Astrocyte (in vitro differentiated cells and primary cell): Measurements from ENCODE around the gene CD1D. TPM values are rescaled to one million over a fixed set of nuclear protein-coding genes. Genes with fewer than 3 reads are reported as not detected.
"Not testable (repeated sequence)": the region's sequence is repeated elsewhere in the genome, so short reads cannot be mapped to it uniquely, and the experiment has no call there.

Experiments
- DNase-seq: peaks from one replicate; pipeline ENCODE4 v3.0.0-alpha.2; 2010; ENCODE audit warnings: low read depth
- FAIRE-seq: peaks from 2 replicates; lab custom pipeline; 2011; peaks lifted over from hg19 to GRCh38; lab: Jason Lieb, UNC
- H2AFZ ChIP-seq: 2 replicates; pipeline ENCODE4 v1.6.0; 2012; ENCODE audit warnings: low read depth, low read length, inconsistent platforms
- H3K27ac ChIP-seq: 2 replicates; pipeline ENCODE4 v1.5.1; 2011; ENCODE audit warnings: low read depth, low read length, inconsistent platforms
- H3K27me3 ChIP-seq: 2 replicates; pipeline ENCODE4 v1.6.0; 2011; ENCODE audit warnings: low read length, inconsistent platforms; ENCODE audit not compliant: insufficient read depth
- H3K36me3 ChIP-seq: 2 replicates; pipeline ENCODE4 v1.5.1; 2011; ENCODE audit warnings: low read length, inconsistent platforms; ENCODE audit not compliant: insufficient read depth
- H3K4me1 ChIP-seq: 2 replicates; pipeline ENCODE4 v1.5.1; 2011; ENCODE audit warnings: low read length, inconsistent platforms; ENCODE audit not compliant: insufficient read depth
- H3K4me2 ChIP-seq: 2 replicates; pipeline ENCODE4 v1.6.0; 2012; ENCODE audit warnings: low read length, inconsistent platforms
- H3K4me3 ChIP-seq: 2 replicates; pipeline ENCODE4 v1.5.1; 2011; ENCODE audit warnings: low read depth, mild to moderate bottlenecking, low read length, inconsistent platforms; ENCODE audit not compliant: insufficient read depth
- H3K79me2 ChIP-seq: 2 replicates; pipeline ENCODE4 v1.6.0; 2012; ENCODE audit warnings: mild to moderate bottlenecking, low read length, inconsistent platforms; ENCODE audit not compliant: insufficient read depth
- H3K9ac ChIP-seq: 2 replicates; pipeline ENCODE4 v1.6.0; 2012; ENCODE audit warnings: mild to moderate bottlenecking, low read length, inconsistent platforms
- H3K9me3 ChIP-seq: 2 replicates; pipeline ENCODE4 v1.5.1; 2012; ENCODE audit warnings: low read depth, mild to moderate bottlenecking, low read length, inconsistent platforms; ENCODE audit not compliant: insufficient read depth
- H4K20me1 ChIP-seq: 2 replicates; pipeline ENCODE4 v1.6.0; 2012; ENCODE audit warnings: low read length, inconsistent platforms; ENCODE audit not compliant: insufficient read depth
- H3K27ac Mint-ChIP-seq: one replicate; pipeline ENCODE4 v1.8.0; 2021; ENCODE audit warnings: mild to moderate bottlenecking, mixed read lengths; ENCODE audit not compliant: unreplicated experiment
- H3K27me3 Mint-ChIP-seq: one replicate; pipeline ENCODE4 v1.8.0; 2021; ENCODE audit warnings: low read depth, mixed read lengths; ENCODE audit not compliant: unreplicated experiment
- H3K36me3 Mint-ChIP-seq: one replicate; pipeline ENCODE4 v1.8.0; 2021; ENCODE audit warnings: low read depth, mixed read lengths; ENCODE audit not compliant: unreplicated experiment
- H3K4me1 Mint-ChIP-seq: one replicate; pipeline ENCODE4 v1.8.0; 2021; ENCODE audit warnings: low read depth, mixed read lengths; ENCODE audit not compliant: unreplicated experiment
- H3K4me3 Mint-ChIP-seq: one replicate; pipeline ENCODE4 v1.8.0; 2021; ENCODE audit warnings: mild to moderate bottlenecking, moderate library complexity, mixed read lengths; ENCODE audit not compliant: unreplicated experiment
- H3K9me3 Mint-ChIP-seq: one replicate; pipeline ENCODE4 v1.8.0; 2021; ENCODE audit warnings: mild to moderate bottlenecking, mixed read lengths; ENCODE audit not compliant: unreplicated experiment
- CTCF ChIP-seq: IDR thresholded peaks from 2 replicates; pipeline ENCODE4 v1.5.1; 2011; ENCODE audit warnings: low read depth, mild to moderate bottlenecking, inconsistent platforms, low read length, moderate library complexity; ENCODE audit not compliant: insufficient read depth
- EZH2 ChIP-seq: IDR thresholded peaks from 2 replicates; pipeline ENCODE4 v1.6.1; 2012; ENCODE audit warnings: mild to moderate bottlenecking, low read length, inconsistent platforms; ENCODE audit not compliant: insufficient read depth
- total RNA-seq: library from RNA; stranded (reverse); gene quantifications from 2 replicates; pipeline ENCODE4 v1.2.1, GENCODE V29; 2021

Gene CD1D
- total RNA-seq, 1 donor from 2014 or later, result 0.18 TPM

GRCh38 chr1:158208586-158209116 lies 28.0 kb downstream of the CD1D start:
- no peak for DNase-seq
- Histone ChIP-seq H3K27me3 (no peaks in the 10 kb centered on the region), H3K36me3 (no peaks in the 10 kb centered on the region), H2AFZ (no peak overlapping the region), H4K20me1 (no peaks in the 10 kb centered on the region), H3K4me1 (no peaks in the 10 kb centered on the region), H3K9ac (no peak overlapping the region), H3K27ac (no peak overlapping the region), H3K79me2 (no peaks in the 10 kb centered on the region), H3K4me3 (no peak overlapping the region), H3K9me3 (no peaks in the 10 kb centered on the region), H3K4me2 (no peak overlapping the region)
- peaks cover 2% of the 10 kb centered on the region for H3K36me3 Mint-ChIP-seq
- H3K27ac Mint-ChIP-seq, result no peak overlapping the region
- H3K4me1 Mint-ChIP-seq, result no peaks in the 10 kb centered on the region
- H3K27me3 Mint-ChIP-seq, result no peaks in the 10 kb centered on the region
- H3K4me3 Mint-ChIP-seq, result no peak overlapping the region
- TF ChIP-seq CTCF (no peak), EZH2 (no peak)
- no peak for FAIRE-seq
- H3K9me3 Mint-ChIP-seq, result peaks cover 1% of the 10 kb centered on the region

- no peaks in the 10 kb centered on the region for H3K79me2 ChIP-seq
- H3K9me3 ChIP-seq, result no peaks in the 10 kb centered on the region
- FAIRE-seq (no peak), DNase-seq (no peak)
- H3K36me3 ChIP-seq, result no peaks in the 10 kb centered on the region
- Mint-ChIP-seq H3K4me3 (no peak overlapping the region), H3K9me3 (peaks cover 1% of the 10 kb centered on the region), H3K27ac (no peak overlapping the region), H3K27me3 (no peaks in the 10 kb centered on the region), H3K36me3 (peaks cover 2% of the 10 kb centered on the region), H3K4me1 (no peaks in the 10 kb centered on the region)
- H3K27ac ChIP-seq, result no peak overlapping the region
- H4K20me1 ChIP-seq, result no peaks in the 10 kb centered on the region
- H3K4me1 ChIP-seq, result no peaks in the 10 kb centered on the region
- H3K9ac ChIP-seq, result no peak overlapping the region
- H3K4me2 ChIP-seq, result no peak overlapping the region
- TF ChIP-seq EZH2 (no peak), CTCF (no peak)
- no peaks in the 10 kb centered on the region for H3K27me3 ChIP-seq
- H3K4me3 ChIP-seq, result no peak overlapping the region
- H2AFZ ChIP-seq, result no peak overlapping the region
Measured at GRCh38 chr1:158212320-158212719, 31.6 kb downstream of the CD1D start.

- not testable (repeated sequence) for H3K4me1 Mint-ChIP-seq, H2AFZ ChIP-seq, H3K27ac ChIP-seq, H3K4me3 Mint-ChIP-seq, H3K27ac Mint-ChIP-seq, H3K9ac ChIP-seq, H3K79me2 ChIP-seq, FAIRE-seq, H3K36me3 Mint-ChIP-seq, DNase-seq, H4K20me1 ChIP-seq, H3K4me2 ChIP-seq, H3K4me3 ChIP-seq, H3K4me1 ChIP-seq, H3K27me3 ChIP-seq, H3K36me3 ChIP-seq, H3K9me3 ChIP-seq, H3K27me3 Mint-ChIP-seq
- H3K9me3 Mint-ChIP-seq, result peaks cover 18% of the 10 kb centered on the region
Measured at GRCh38 chr1:158223445-158223844, 42.8 kb downstream of the CD1D start.
